Activated T-helper 17 cell treated with anti-CD3 and anti-CD28 coated beads, Interleukin-2, amount 50 U/mL, for 72 hours (primary cell): ENCODE results near the gene TUB. TPM values are rescaled to one million over a fixed set of nuclear protein-coding genes. Genes with fewer than 3 reads are reported as not detected.

Experiments used
- ATAC-seq: fragments of 150-1000 bp; cut with Tn5 transposase; replicated peaks from 2 replicates; pipeline ENCODE4 v1.10.0; 2021; ENCODE audit warnings: mild to moderate bottlenecking, moderate library complexity
- H3K27ac Mint-ChIP-seq: one replicate; pipeline ENCODE4 v1.8.0; 2022; ENCODE audit warnings: mixed read lengths
- H3K27me3 Mint-ChIP-seq: one replicate; pipeline ENCODE4 v1.8.0; 2022; ENCODE audit warnings: mixed read lengths
- H3K36me3 Mint-ChIP-seq: one replicate; pipeline ENCODE4 v1.8.0; 2022; ENCODE audit warnings: low read depth, mild to moderate bottlenecking, mixed read lengths
- H3K4me1 Mint-ChIP-seq: one replicate; pipeline ENCODE4 v1.8.0; 2022; ENCODE audit warnings: mixed read lengths
- H3K4me3 Mint-ChIP-seq: one replicate; pipeline ENCODE4 v1.8.0; 2022; ENCODE audit warnings: mild to moderate bottlenecking, mixed read lengths
- H3K9me3 Mint-ChIP-seq: one replicate; pipeline ENCODE4 v1.8.0; 2022; ENCODE audit warnings: mixed read lengths
- total RNA-seq, 2 donors: library from RNA; stranded (reverse); gene quantifications; one replicate each; pipeline ENCODE4 v1.2.3, GENCODE V29; 2022

The TUB gene
- total RNA-seq, 2 donors from 2014 or later: 0.28 to 0.50 TPM

- Mint-ChIP-seq H3K36me3 (no peaks in the 10 kb centered on the region), H3K27ac (no peak overlapping the region), H3K9me3 (no peaks in the 10 kb centered on the region), H3K4me1 (no peaks in the 10 kb centered on the region), H3K4me3 (no peak overlapping the region), H3K27me3 (no peaks in the 10 kb centered on the region)
- ATAC-seq: no peak
These were observed 42.0 kb upstream of the TUB start for GRCh38 chr11:8038811-8039529.

- Mint-ChIP-seq H3K4me1 (no peaks in the 10 kb centered on the region), H3K27me3 (no peaks in the 10 kb centered on the region), H3K4me3 (no peak overlapping the region), H3K9me3 (no peaks in the 10 kb centered on the region), H3K27ac (no peak overlapping the region), H3K36me3 (no peaks in the 10 kb centered on the region)
- no peak for ATAC-seq
These were observed 41.3 kb upstream of the TUB start for GRCh38 chr11:8039530-8040260.

- no peaks in the 10 kb centered on the region for H3K9me3 Mint-ChIP-seq
- no peak for ATAC-seq
- no peak overlapping the region for H3K4me3 Mint-ChIP-seq
- no peaks in the 10 kb centered on the region for H3K4me1 Mint-ChIP-seq
- no peaks in the 10 kb centered on the region for H3K27me3 Mint-ChIP-seq
- no peaks in the 10 kb centered on the region for H3K36me3 Mint-ChIP-seq
- no peak overlapping the region for H3K27ac Mint-ChIP-seq
These were observed 40.6 kb upstream of the TUB start for GRCh38 chr11:8040261-8040920.

GRCh38 chr11:8040921-8041285 lies 40.1 kb upstream of the TUB start:
- no peaks in the 10 kb centered on the region for H3K9me3 Mint-ChIP-seq
- no peak for ATAC-seq

GRCh38 chr11:8041576-8041975 lies 39.4 kb upstream of the TUB start:
- H3K36me3 Mint-ChIP-seq: no peaks in the 10 kb centered on the region
- H3K4me3 Mint-ChIP-seq: no peak overlapping the region
- no peak overlapping the region for H3K27ac Mint-ChIP-seq

More at GRCh38 chr11:8040921-8041285, 40.1 kb upstream of the TUB start:
- H3K27me3 Mint-ChIP-seq: peaks cover under 1% of the 10 kb centered on the region
- no peaks in the 10 kb centered on the region for H3K36me3 Mint-ChIP-seq
- no peak overlapping the region for H3K27ac Mint-ChIP-seq
- H3K4me3 Mint-ChIP-seq: no peak overlapping the region
- H3K4me1 Mint-ChIP-seq: peaks cover 1% of the 10 kb centered on the region

GRCh38 chr11:8043756-8044155 lies 37.3 kb upstream of the TUB start:
- Mint-ChIP-seq H3K36me3 (no peaks in the 10 kb centered on the region), H3K4me1 (peaks cover 5% of the 10 kb centered on the region), H3K27ac (no peak overlapping the region), H3K27me3 (peaks cover 6% of the 10 kb centered on the region), H3K4me3 (no peak overlapping the region), H3K9me3 (no peaks in the 10 kb centered on the region)
- ATAC-seq: no peak

More at GRCh38 chr11:8041576-8041975, 39.4 kb upstream of the TUB start:
- Mint-ChIP-seq H3K4me1 (peaks cover 5% of the 10 kb centered on the region), H3K27me3 (peaks cover 6% of the 10 kb centered on the region), H3K9me3 (no peaks in the 10 kb centered on the region)
- ATAC-seq: no peak

- H3K4me1 Mint-ChIP-seq: peaks cover 5% of the 10 kb centered on the region
- peaks cover 6% of the 10 kb centered on the region for H3K27me3 Mint-ChIP-seq
- no peaks in the 10 kb centered on the region for H3K36me3 Mint-ChIP-seq
- no peak overlapping the region for H3K4me3 Mint-ChIP-seq
- no peaks in the 10 kb centered on the region for H3K9me3 Mint-ChIP-seq
- no peak overlapping the region for H3K27ac Mint-ChIP-seq
- no peak for ATAC-seq
These were observed 35.2 kb upstream of the TUB start for GRCh38 chr11:8045839-8046238.

GRCh38 chr11:8047382-8047781 lies 33.6 kb upstream of the TUB start:
- H3K4me3 Mint-ChIP-seq: no peak overlapping the region
- peaks cover 6% of the 10 kb centered on the region for H3K27me3 Mint-ChIP-seq
- H3K36me3 Mint-ChIP-seq: no peaks in the 10 kb centered on the region
- no peak for ATAC-seq
- H3K9me3 Mint-ChIP-seq: no peaks in the 10 kb centered on the region
- peaks cover 5% of the 10 kb centered on the region for H3K4me1 Mint-ChIP-seq
- H3K27ac Mint-ChIP-seq: no peak overlapping the region

- no peak overlapping the region for H3K27ac Mint-ChIP-seq
- H3K4me1 Mint-ChIP-seq: peaks cover 5% of the 10 kb centered on the region
- peaks cover 6% of the 10 kb centered on the region for H3K27me3 Mint-ChIP-seq
- ATAC-seq: no peak
- no peak overlapping the region for H3K4me3 Mint-ChIP-seq
- no peaks in the 10 kb centered on the region for H3K9me3 Mint-ChIP-seq
- no peaks in the 10 kb centered on the region for H3K36me3 Mint-ChIP-seq
These were observed 31.9 kb upstream of the TUB start for GRCh38 chr11:8049084-8049483.

GRCh38 chr11:8055091-8055835 lies 25.7 kb upstream of the TUB start:
- Mint-ChIP-seq H3K27ac (no peak overlapping the region), H3K4me1 (peaks cover 8% of the 10 kb centered on the region), H3K9me3 (no peaks in the 10 kb centered on the region), H3K27me3 (no peaks in the 10 kb centered on the region), H3K4me3 (no peak overlapping the region), H3K36me3 (no peaks in the 10 kb centered on the region)
- ATAC-seq: no peak

- no peak overlapping the region for H3K4me3 Mint-ChIP-seq
- H3K27ac Mint-ChIP-seq: peak overlapping the region; percentile 26
- H3K9me3 Mint-ChIP-seq: no peaks in the 10 kb centered on the region
- H3K36me3 Mint-ChIP-seq: no peaks in the 10 kb centered on the region
- H3K27me3 Mint-ChIP-seq: no peaks in the 10 kb centered on the region
- peaks cover 8% of the 10 kb centered on the region for H3K4me1 Mint-ChIP-seq
- no peak for ATAC-seq
These were observed 25.0 kb upstream of the TUB start for GRCh38 chr11:8055836-8056526.

- Mint-ChIP-seq H3K27ac (peak overlapping the region; percentile 26), H3K27me3 (no peaks in the 10 kb centered on the region), H3K9me3 (no peaks in the 10 kb centered on the region), H3K4me1 (peaks cover 8% of the 10 kb centered on the region), H3K36me3 (no peaks in the 10 kb centered on the region), H3K4me3 (no peak overlapping the region)
- no peak for ATAC-seq
These were observed 24.1 kb upstream of the TUB start for GRCh38 chr11:8056810-8057463.

GRCh38 chr11:8058216-8058615 lies 22.8 kb upstream of the TUB start:
- Mint-ChIP-seq H3K27ac (no peak overlapping the region), H3K4me1 (peaks cover 8% of the 10 kb centered on the region), H3K36me3 (no peaks in the 10 kb centered on the region), H3K4me3 (no peak overlapping the region), H3K9me3 (no peaks in the 10 kb centered on the region), H3K27me3 (no peaks in the 10 kb centered on the region)
- ATAC-seq: no peak
